Keratinocyte (primary cell): ENCODE results near the gene PRELP. TPM values are rescaled to one million over a fixed set of nuclear protein-coding genes. Genes with fewer than 3 reads are reported as not detected.

Experiments used
- DNase-seq: peaks from one replicate; pipeline ENCODE4 v3.0.0-alpha.2; 2011; ENCODE audit warnings: low read depth, missing footprints, low spot score
- FAIRE-seq: peaks from 2 replicates; lab custom pipeline; 2011; peaks lifted over from hg19 to GRCh38; lab: Jason Lieb, UNC
- H2AFZ ChIP-seq: 2 replicates; pipeline ENCODE4 v1.6.0; 2012; ENCODE audit warnings: low read length, control low read depth, inconsistent platforms; ENCODE audit not compliant: control insufficient read depth
- H3K27ac ChIP-seq: 2 replicates; pipeline ENCODE4 v1.5.1; 2011; ENCODE audit warnings: low read length; ENCODE audit not compliant: control insufficient read depth, insufficient read depth
- H3K27me3 ChIP-seq: 3 replicates; pipeline ENCODE4 v1.6.0; 2011; ENCODE audit warnings: low read length; ENCODE audit not compliant: control insufficient read depth, insufficient read depth; ENCODE audit errors: extremely low read depth
- H3K36me3 ChIP-seq, 2 experiments: 2 replicates in 1 of 2; 3 replicates in 1 of 2; pipeline ENCODE4 v1.5.1; 2011; ENCODE audit warnings: low read length in 2 of 2, mild to moderate bottlenecking in 1 of 2; ENCODE audit not compliant: control insufficient read depth in 2 of 2, insufficient read depth in 2 of 2; ENCODE audit errors: extremely low read depth in 1 of 2
- H3K4me1 ChIP-seq: 3 replicates; pipeline ENCODE4 v1.5.1; 2011; ENCODE audit warnings: low read length; ENCODE audit not compliant: control insufficient read depth, insufficient read depth; ENCODE audit errors: extremely low read depth
- H3K4me2 ChIP-seq: 3 replicates; pipeline ENCODE4 v1.6.0; 2011; ENCODE audit warnings: low read depth, low read length; ENCODE audit not compliant: control insufficient read depth, insufficient read depth; ENCODE audit errors: extremely low read depth
- H3K4me3 ChIP-seq, 3 experiments: fragments of 200-600 bp in 1 of 3; sonication (generic) in 1 of 3; 2 replicates in 2 of 3; 3 replicates in 1 of 3; pipeline ENCODE4 v1.5.1; 2011 to 2016; ENCODE audit warnings: low read length in 3 of 3, mild to moderate bottlenecking in 3 of 3, control low read depth in 2 of 3, inconsistent platforms in 1 of 3, low read depth in 1 of 3, mixed read lengths in 1 of 3, mixed run types in 1 of 3, moderate library complexity in 1 of 3; ENCODE audit not compliant: control insufficient read depth in 2 of 3, insufficient read depth in 2 of 3; ENCODE audit errors: extremely low read depth in 1 of 3
- H3K79me2 ChIP-seq: 2 replicates; pipeline ENCODE4 v1.6.0; 2012; ENCODE audit warnings: low read length; ENCODE audit not compliant: control insufficient read depth, insufficient read depth
- H3K9ac ChIP-seq: 3 replicates; pipeline ENCODE4 v1.6.0; 2011; ENCODE audit warnings: low read length; ENCODE audit not compliant: control insufficient read depth, insufficient read depth; ENCODE audit errors: extremely low read depth
- H3K9me1 ChIP-seq: 3 replicates; pipeline ENCODE4 v1.6.0; 2011; ENCODE audit warnings: low read length; ENCODE audit not compliant: control insufficient read depth, insufficient read depth; ENCODE audit errors: extremely low read depth
- H3K9me3 ChIP-seq: 2 replicates; pipeline ENCODE4 v1.5.1; 2012; ENCODE audit warnings: low read depth, low read length; ENCODE audit not compliant: control insufficient read depth
- H4K20me1 ChIP-seq: 3 replicates; pipeline ENCODE4 v1.6.0; 2011; ENCODE audit warnings: low read length; ENCODE audit not compliant: control insufficient read depth, insufficient read depth; ENCODE audit errors: extremely low read depth
- EZH2 ChIP-seq: IDR thresholded peaks from one replicate; pipeline ENCODE4 v1.6.1; 2012; ENCODE audit warnings: inconsistent platforms, mild to moderate bottlenecking, low read length, moderate library complexity
- dilution Hi-C: fragments of 300-500 bp; cut with MboI; formaldehyde crosslinking; loops from one replicate; pipeline ENCODE4 v1.7.0; 2020; ENCODE audit warnings: low sequenced_read_pairs; ENCODE audit not compliant: extremely low pct_ligation_motif_present
- polyA plus RNA-seq, 5 experiments: library from polyadenylated mRNA; depleted of rRNA in 3 of 5; stranded (reverse) in 3 of 5; stranded (forward) in 1 of 5; unstranded in 1 of 5; fragments of >200 nt; gene quantifications; 1 replicate in 1 of 5; 2 replicates in 3 of 5; 3 replicates in 1 of 5; pipeline versions ENCODE4 v1.2.1 to v1.2.3, GENCODE V29; 2011 to 2012; ENCODE audit warnings: missing spikeins in 2 of 5, low read depth in 1 of 5, low replicate concordance in 1 of 5
- TF ChIP-seq, protein P1 (sequence below), 3 experiments: IDR thresholded peaks in 1 of 3; conservative IDR thresholded peaks in 1 of 3; optimal IDR thresholded peaks in 1 of 3; 2 replicates in 2 of 3; 3 replicates in 1 of 3; pipeline versions ENCODE3 to v1.5.1; 2011; ENCODE audit warnings: low read length in 3 of 3, mild to moderate bottlenecking in 3 of 3, moderate library complexity in 2 of 3, control low read depth in 1 of 3, inconsistent platforms in 1 of 3; ENCODE audit not compliant: insufficient read depth in 2 of 3; ENCODE audit errors: extremely low read depth in 1 of 3

Gene PRELP
- polyA plus RNA-seq, 1 donor (not counting 4 experiments of a cell fraction or from before 2014, with no cell fraction given) = 0.01 TPM

DNA sequence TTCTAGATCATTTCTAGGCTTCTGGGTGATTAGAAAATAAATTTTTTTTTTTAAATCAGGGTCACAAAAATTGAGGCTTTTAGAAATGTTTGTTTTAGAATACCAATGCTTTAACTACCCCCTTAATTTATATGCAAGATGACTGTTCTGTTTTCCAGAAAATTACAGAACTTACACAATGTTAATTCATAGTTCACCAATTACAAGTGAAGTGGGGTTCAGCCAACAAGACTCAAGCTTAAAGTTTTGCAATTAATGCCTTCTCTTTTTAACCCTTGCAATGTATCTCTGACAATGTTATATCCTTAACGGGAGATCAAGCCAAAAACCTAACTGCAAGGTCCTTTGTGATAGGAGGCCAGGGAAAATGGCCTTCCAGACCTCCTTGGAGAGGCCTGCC, 5.6 kb downstream of the PRELP start:
- Histone ChIP-seq H3K4me1 (peaks cover 17% of the 10 kb centered on the region), H3K79me2 (no peaks in the 10 kb centered on the region), H3K4me3 (no peak overlapping the region), H3K27ac (no peak overlapping the region), H3K9me1 (no peaks in the 10 kb centered on the region), H3K27me3 (no peaks in the 10 kb centered on the region), H3K4me2 (peak overlapping the region; percentile 77), H3K36me3 (no peaks in the 10 kb centered on the region), H2AFZ (no peak overlapping the region), H3K9me3 (no peaks in the 10 kb centered on the region), H3K9ac (no peak overlapping the region), H4K20me1 (no peaks in the 10 kb centered on the region)
- FAIRE-seq (no peak), DNase-seq (no peak)
- dilution Hi-C loops = no loop called here
- no peak for TF ChIP-seq EZH2
- TF ChIP-seq, protein P1, sequence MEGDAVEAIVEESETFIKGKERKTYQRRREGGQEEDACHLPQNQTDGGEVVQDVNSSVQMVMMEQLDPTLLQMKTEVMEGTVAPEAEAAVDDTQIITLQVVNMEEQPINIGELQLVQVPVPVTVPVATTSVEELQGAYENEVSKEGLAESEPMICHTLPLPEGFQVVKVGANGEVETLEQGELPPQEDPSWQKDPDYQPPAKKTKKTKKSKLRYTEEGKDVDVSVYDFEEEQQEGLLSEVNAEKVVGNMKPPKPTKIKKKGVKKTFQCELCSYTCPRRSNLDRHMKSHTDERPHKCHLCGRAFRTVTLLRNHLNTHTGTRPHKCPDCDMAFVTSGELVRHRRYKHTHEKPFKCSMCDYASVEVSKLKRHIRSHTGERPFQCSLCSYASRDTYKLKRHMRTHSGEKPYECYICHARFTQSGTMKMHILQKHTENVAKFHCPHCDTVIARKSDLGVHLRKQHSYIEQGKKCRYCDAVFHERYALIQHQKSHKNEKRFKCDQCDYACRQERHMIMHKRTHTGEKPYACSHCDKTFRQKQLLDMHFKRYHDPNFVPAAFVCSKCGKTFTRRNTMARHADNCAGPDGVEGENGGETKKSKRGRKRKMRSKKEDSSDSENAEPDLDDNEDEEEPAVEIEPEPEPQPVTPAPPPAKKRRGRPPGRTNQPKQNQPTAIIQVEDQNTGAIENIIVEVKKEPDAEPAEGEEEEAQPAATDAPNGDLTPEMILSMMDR (optimal IDR thresholded peaks at IDR 0.05 in 1 of 3, IDR thresholded peaks at IDR 0.05 in 1 of 3, conservative IDR thresholded peaks at IDR 0.05 in 1 of 3; ENCODE audit: extremely low read depth in 1 of 3, insufficient read depth in 2 of 3, low read length in 3 of 3) = no peak

DNA sequence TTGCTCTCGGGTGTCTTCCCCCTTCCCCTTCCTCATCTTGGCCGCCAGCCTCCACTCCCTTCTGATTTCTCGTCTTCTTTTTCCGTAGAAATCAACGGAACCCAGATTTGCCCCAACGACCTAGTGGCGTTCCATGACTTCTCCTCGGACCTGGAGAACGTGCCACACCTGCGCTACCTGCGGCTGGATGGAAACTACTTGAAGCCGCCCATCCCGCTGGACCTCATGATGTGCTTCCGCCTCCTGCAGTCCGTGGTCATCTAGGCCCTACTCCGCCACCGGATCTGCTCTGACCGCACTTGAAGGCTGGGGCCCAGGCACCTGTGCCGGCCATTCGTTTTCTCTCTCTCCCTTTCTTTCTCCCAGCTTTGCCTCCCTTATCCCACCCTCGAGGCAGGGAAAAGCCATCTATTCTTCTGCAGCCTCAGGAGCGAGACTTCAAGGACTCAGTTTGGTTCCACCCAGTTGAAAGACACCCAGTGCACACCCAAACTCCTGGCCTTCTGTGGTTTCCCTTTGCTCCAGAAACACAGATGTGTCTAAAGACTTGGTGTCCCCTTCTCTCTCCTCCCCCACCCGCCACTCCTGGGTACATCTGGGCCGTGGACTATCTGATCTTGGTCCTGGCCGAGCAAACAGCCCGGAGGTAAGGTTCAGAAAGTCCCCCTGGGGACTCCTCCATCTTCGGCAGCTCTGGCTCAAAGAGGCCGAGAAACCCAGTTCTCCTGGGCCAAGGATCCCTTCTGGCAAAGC, 11.2 kb downstream of the PRELP start:
- no peaks in the 10 kb centered on the region for H4K20me1 ChIP-seq
- H3K79me2 ChIP-seq = no peaks in the 10 kb centered on the region
- no peaks in the 10 kb centered on the region for H3K27me3 ChIP-seq
- H3K36me3 ChIP-seq = no peaks in the 10 kb centered on the region
- H3K9me3 ChIP-seq = no peaks in the 10 kb centered on the region
- no peaks in the 10 kb centered on the region for H3K4me1 ChIP-seq
- H3K4me2 ChIP-seq = peak overlapping the region; percentile 52
- no peaks in the 10 kb centered on the region for H3K9me1 ChIP-seq
- TF ChIP-seq, protein P1 (optimal IDR thresholded peaks at IDR 0.05 in 1 of 3, IDR thresholded peaks at IDR 0.05 in 1 of 3, conservative IDR thresholded peaks at IDR 0.05 in 1 of 3; ENCODE audit: extremely low read depth in 1 of 3, insufficient read depth in 2 of 3, low read length in 3 of 3) = no peak
- no peak for TF ChIP-seq EZH2
- DNase-seq = no peak
- no peak overlapping the region for H3K27ac ChIP-seq
- FAIRE-seq = no peak
- H3K4me3 ChIP-seq = peak overlapping the region in 1 of 3 experiments; percentile 59
- no peak overlapping the region for H3K9ac ChIP-seq
- H2AFZ ChIP-seq = peak overlapping the region; percentile 97
- dilution Hi-C loops = no loop called here
